ENCODE results near the gene AKAP13.

AKAP13 gene

DNA sequence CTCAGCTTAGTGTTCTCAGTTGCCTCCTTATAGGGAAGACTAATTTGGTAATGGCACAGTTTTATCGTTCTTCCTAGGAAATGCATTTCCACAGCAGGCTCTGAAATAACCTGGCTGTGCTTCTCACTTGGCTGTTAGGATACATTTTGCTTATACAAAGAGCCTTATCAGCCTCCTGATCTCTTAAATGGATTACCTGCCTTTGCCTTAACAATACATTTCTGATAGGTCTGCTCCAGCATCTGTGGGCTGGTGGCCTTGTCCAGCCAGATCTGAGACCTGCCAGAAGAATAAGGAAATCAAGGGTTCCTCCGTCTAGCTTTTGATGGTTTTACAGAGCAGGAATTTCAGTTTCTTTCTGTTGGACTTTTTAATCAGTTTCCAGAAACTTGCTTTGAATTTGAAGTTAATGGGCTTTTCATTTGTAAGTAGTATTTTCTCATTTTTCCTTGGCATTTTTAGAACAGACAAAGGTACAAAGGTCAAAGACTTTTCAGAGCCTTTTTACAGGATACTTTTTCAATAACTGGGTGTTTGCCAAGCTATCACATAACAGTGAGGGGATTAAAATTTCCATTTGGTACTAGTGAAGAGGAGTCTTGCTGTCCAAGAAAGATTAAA is 116.3 kb downstream of the AKAP13 start:
- DNase-seq (ENCODE audit: low read depth in 2 of 2), result no peak

GRCh38 chr15:85497172-85497569 is 116.8 kb downstream of the AKAP13 start:
- no peak for DNase-seq (ENCODE audit: low read depth in 2 of 2)

DNA sequence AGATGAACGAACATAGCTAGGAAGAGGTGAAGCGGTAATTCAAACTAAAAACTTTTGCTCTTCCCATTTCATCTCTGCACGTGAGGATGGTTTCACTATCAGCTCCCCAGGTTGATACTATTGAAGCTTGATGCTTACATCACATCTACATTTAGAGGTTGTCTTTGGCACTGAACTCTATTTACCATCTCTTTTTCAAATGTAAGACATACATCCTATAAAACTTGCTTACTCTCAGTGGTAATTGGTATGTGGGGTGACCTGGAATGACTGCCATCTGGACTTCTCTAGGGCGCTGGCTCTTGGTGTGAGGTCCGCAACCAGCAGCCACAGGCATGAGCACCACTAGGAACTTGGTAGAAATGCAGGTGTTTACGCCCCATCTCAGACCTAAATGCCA is 118.1 kb downstream of the AKAP13 start:
- DNase-seq (ENCODE audit: low read depth in 2 of 2), result no peak

DNA sequence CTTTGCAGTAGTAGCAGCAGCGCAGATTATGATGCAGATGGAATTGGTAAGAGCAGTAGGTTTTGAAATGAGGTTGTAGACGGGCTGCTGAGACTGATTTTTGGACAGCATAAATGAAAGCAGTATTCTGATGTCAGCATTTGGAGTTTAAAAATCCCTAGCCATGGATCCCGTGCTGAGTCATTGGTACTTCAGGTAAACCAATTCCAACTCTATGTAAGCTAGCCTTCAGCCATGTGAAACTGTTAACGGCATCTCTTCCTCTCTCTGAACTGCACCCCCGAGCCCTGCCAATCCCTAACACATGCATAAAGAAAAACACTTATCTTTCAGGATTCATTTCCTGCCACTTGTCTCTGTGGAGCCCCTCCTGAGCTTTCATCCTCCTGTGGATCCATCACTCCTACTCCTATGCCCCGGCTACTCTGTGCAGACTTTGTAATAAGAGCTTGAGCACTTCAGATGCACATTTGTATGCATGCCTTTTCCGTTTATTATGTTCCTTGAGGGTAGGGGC is 119.0 kb downstream of the AKAP13 start:
- DNase-seq (ENCODE audit: low read depth in 2 of 2), result no peak

GRCh38 chr15:85500060-85500708 is 119.8 kb downstream of the AKAP13 start:
- no peak for DNase-seq (ENCODE audit: low read depth in 2 of 2)

DNA sequence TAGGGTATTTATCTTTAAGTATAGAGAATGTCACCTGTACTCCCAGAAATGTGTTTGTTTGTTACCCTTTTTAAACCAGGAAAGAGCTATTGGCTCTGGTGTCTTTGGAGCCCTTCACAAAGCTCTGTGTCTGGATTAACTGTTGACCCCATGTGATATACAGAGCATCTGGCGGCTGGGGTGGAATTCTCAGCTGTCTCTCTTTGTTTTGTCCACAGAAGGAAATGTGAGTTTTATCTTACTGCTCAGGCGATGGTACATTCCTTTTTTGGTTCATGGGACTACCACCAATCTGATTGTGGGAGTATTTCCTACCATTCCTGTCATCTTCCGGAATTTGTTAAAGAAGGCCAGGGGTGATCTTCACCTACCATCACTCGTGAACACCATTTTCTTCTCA is 120.3 kb downstream of the AKAP13 start:
- DNase-seq (ENCODE audit: low read depth in 2 of 2), result no peak

GRCh38 chr15:85501574-85501973 is 121.2 kb downstream of the AKAP13 start:
- no peak for DNase-seq (ENCODE audit: low read depth in 2 of 2)

GRCh38 chr15:85503151-85503799 is 122.9 kb downstream of the AKAP13 start:
- no peak for DNase-seq (ENCODE audit: low read depth in 2 of 2)

DNA sequence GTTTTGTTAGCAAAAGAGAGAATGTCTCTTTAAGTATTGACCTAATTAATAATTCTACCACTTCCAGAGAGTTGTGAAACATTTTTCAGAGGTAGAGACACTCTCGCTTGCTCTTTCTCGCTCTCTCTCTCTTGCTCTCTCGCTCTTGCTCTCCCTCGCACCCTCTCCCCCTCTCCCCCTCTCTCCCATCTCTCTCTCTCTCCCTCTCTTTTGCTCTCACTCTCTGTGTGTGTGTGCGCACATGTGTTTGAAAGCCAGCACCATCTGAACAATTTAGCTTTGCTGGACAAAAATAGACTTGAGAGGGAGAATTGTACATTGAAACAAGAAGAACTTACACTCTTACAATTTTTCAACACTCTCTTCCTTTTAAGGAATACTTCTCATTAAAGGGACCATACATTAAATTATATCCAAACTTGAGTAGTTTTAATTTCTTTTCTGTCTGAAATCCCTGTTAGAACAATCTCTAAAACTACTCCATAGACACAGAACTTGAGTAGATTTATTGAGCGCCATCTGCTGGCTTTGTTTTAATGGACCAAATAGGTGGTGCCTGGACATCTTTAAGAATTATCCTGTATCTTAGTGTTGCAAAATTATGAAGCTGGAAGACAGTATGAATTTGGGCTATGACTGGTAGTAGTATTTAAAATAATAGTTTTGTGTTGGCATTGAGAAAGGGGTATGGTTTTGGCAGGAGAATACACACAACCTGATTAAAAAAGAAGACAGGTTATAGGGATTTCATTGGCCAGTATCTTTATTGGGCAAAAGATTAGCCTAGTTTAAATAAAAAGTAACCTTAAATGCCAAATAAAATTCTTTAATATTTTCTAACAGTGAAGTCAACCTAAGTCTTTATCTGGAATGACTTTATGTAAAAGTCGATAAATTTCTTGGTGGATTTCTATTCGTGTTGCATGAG is 124.6 kb downstream of the AKAP13 start:
- DNase-seq (ENCODE audit: low read depth in 2 of 2), result no peak

DNA sequence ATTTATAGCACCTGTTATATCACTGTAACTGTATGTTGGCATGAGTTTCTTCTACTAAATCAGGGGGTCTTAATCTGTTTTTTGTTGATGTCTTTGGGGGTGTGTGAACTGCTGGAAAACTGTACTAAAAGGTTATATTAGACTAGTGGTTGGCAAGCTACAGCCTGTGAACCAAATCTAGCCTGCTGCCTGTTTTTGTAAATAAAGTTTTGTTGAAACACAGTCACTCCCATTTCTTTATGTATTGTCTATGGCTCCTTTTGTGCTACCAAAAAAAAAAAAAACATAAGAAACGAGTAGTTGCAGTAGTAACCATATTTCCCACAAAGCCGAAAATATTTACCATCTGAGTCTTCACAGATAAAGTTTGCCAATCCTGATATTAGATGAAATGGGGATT is 126.7 kb downstream of the AKAP13 start:
- no peak for DNase-seq (ENCODE audit: low read depth in 2 of 2)

DNA sequence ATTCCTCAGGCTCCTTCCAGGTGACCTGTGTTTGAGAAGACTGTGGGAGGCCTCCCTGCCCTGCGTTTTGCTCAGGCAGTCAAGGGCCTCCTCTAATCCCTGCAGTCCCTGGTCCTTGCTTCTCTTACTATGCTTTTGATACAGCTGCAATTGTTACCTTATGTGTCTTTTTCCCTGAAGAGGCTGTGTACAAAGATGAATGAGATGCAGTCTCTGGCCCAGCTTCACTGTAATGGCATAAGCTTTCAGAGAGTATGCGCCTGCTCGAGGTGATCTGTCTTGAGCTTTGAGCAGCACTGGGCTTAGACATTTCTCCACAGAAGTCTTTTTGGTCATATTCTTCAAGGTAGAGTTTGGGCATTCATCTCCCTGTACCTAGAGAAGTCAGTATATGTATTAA is 129.6 kb downstream of the AKAP13 start:
- DNase-seq (ENCODE audit: low read depth in 2 of 2), result no peak

DNA sequence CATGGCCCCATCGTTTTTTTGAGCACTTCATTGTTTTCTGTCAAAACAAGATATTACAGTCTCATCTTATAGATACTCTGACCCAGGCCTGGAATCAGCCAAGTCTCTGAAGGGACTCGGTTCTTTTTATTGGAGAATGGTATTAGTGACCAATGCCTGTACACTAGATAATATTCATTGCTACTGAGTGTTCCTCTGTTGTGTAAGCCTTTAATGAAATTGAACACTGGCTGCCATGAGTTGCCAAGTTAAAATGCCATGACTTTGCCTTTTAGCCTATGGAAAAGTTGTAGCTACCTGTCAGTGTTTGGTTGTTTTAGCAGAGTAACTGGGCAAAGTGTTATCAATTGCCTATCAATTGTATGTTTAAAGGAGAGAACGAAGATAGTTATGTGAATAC is 134.0 kb downstream of the AKAP13 start:
- DNase-seq (ENCODE audit: low read depth in 2 of 2), result no peak

DNA sequence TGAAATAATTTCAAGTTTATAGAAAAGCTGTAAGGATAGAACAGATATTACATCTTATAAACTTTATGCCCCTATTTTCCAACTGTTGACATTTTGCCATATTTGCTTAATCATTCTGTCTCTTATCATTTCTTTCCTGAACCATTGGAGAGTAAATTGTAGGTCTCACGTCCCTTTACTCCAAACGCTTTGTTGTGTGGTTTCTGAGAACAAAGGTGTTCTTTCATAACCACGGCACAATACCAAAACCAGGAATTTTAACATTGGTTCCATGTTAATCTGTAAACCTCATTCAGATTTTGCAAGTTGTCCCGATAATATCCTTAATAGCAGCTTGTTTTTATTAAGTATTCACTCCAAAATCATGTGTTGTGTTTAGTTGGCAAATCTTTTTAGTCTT is 134.8 kb downstream of the AKAP13 start:
- no peak for DNase-seq (ENCODE audit: low read depth in 2 of 2)

GRCh38 chr15:85517086-85517485 is 136.7 kb downstream of the AKAP13 start:
- no peak for DNase-seq (ENCODE audit: low read depth in 2 of 2)

GRCh38 chr15:85518979-85519761 is 138.8 kb downstream of the AKAP13 start:
- DNase-seq (ENCODE audit: low read depth in 2 of 2), result no peak

- no peak for DNase-seq (ENCODE audit: low read depth in 2 of 2)
Measured at GRCh38 chr15:85520650-85521049, 140.2 kb downstream of the AKAP13 start.

GRCh38 chr15:85523530-85523929 is 143.1 kb downstream of the AKAP13 start:
- DNase-seq (ENCODE audit: low read depth in 2 of 2), result no peak

DNA sequence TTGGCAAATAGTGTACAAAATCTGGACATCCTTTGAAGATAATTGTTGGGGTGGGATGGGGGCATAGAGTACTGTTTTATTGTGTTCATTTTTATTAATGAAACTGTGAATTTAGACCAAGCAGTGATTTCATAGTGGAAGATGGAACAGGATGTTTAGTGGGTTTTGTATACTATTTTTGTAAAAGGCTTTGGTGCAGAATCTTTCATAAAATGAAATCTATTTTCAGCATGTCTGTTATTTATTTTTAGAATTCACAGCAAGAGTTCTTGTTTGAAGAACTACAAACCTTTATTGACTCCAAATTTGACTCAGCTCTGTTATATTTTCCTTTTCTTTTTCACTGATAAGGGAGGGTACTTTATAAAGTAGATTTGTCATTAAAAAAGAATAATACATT is 145.4 kb downstream of the AKAP13 start:
- no peak for DNase-seq (ENCODE audit: low read depth in 2 of 2)

DNA sequence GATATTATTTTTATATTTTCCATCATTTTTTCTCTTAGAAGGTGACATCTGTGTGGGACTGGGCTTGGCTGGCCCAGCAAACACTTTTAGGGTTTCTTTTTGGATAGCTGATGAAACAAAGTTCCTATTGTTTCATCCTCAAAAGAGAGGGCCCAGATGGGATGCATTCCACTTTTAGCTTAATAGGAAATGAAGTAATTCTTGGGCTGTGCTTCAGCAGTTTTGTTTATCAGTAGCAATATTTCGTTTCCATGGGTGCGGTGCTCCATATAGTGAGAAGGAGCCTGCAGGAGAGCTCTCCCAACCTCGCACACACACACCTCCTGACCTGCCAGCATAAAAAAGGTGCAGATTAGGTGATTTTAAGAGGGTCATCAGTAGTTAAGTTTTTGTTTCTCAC is 147.5 kb downstream of the AKAP13 start:
- DNase-seq (ENCODE audit: low read depth in 2 of 2), result no peak

DNA sequence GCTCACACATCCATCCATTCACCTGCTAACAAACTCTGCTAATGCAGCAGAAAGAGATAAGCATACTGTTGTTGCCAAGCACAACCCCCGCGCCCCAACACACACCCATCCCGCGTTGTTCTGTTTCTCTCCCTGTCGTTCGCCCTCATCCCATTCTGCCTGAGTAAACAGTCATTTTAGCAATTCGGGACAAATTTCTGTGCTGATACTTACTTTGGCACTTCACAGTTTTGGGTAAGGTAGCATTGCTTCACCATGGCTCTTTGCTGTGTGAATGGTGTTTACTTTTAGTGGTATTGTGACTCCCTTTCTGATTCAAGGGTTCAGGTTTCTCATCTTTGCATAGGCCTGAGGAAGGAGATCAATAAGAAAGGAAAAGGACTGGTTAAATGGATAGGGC is 149.7 kb downstream of the AKAP13 start:
- no peak for DNase-seq (ENCODE audit: low read depth in 2 of 2)

DNA sequence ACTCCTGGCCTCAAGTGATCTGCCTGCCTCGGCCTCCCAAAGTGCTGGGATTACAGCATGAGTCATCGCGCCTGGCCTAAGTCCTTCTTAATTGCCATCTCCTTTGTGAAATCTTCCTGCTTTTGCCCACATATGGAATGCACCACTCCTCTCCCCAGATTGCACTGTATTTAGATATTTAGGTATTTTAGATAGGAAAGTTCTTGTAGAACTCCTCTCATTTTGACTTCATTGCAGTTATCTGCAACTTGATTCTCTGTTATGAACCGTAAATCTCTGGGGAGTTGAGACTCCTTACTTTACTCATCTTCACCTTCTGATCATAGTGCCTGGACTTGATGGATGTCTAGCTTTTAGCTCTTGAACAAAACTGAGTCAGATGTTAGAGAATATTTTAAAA is 150.7 kb downstream of the AKAP13 start:
- DNase-seq (ENCODE audit: low read depth in 2 of 2), result no peak
